GM12875 (cell line): ENCODE results near the gene PADI2.

Source experiments
- H3K4me3 ChIP-seq: one replicate; pipeline ENCODE4 v1.5.1; 2011; ENCODE audit warnings: low read depth, low read length, control low read depth
- TF ChIP-seq, protein P1 (sequence below): IDR thresholded peaks from 2 replicates; pipeline ENCODE4 v1.5.1; 2011; ENCODE audit warnings: low read depth, mild to moderate bottlenecking, control low read depth, inconsistent platforms, low read length, moderate library complexity, borderline replicate concordance; ENCODE audit not compliant: insufficient read depth

The PADI2 gene

DNA sequence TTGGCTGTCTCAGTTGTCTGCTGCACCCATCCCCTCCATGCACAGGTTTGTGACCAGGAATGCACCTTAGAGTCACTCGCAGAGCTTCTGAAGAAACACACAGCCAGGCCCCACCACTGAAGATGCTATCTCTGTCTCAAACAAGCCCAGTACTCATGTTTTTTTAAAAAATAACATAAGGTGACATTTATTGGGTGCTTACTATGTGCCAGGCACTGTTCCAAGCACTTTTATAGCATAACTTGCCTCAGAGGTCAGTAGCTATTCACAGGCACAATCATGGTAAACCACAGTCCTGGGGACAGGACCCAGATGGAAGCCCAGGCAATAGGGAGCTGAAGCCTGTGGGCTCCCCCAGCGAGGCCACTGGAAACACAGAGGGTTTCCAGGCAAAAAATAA, 98.7 kb downstream of the PADI2 start:
- H3K4me3 ChIP-seq = no peak overlapping the region
- TF ChIP-seq, protein P1, sequence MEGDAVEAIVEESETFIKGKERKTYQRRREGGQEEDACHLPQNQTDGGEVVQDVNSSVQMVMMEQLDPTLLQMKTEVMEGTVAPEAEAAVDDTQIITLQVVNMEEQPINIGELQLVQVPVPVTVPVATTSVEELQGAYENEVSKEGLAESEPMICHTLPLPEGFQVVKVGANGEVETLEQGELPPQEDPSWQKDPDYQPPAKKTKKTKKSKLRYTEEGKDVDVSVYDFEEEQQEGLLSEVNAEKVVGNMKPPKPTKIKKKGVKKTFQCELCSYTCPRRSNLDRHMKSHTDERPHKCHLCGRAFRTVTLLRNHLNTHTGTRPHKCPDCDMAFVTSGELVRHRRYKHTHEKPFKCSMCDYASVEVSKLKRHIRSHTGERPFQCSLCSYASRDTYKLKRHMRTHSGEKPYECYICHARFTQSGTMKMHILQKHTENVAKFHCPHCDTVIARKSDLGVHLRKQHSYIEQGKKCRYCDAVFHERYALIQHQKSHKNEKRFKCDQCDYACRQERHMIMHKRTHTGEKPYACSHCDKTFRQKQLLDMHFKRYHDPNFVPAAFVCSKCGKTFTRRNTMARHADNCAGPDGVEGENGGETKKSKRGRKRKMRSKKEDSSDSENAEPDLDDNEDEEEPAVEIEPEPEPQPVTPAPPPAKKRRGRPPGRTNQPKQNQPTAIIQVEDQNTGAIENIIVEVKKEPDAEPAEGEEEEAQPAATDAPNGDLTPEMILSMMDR = no peak

DNA sequence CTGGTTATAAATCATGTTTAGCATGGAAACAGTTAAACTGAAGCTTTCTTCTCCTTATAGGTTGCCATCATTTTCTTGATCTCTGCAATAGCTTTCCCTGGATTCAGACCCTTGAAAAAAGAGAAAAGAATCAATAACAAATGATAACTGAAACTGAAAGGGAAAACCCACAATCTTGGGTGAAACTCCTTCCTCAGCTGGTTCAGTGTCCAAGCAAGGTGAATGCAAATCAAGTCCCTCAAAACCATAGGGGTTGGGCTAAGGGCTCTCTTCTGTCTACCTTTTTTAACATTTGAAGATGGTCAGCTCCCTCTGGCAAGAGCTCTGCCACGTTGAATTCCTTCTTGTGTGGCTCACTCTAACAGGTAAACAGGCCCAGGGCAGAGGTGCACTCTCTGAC, 100.4 kb downstream of the PADI2 start:
- no peak overlapping the region for H3K4me3 ChIP-seq
- TF ChIP-seq, protein P1 = no peak

DNA sequence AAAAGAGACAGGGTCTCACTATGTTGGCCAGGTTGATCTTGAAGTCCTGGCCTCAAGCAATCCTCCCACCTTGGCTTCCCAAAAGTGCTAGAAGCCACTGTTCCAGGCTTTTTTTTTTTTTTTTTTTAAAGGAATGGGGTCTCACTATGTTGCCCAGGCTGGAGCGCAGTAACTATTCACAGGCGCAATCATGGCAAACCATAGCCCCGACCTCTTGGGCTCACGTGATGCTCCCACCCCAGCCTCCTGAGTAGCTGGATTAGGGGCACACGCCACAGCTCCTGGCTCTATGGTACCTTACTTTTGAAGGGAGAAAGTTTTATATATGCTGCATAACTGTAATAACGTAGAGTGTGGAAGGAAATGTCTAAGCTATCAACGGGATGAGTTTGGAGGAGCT, 101.8 kb downstream of the PADI2 start:
- TF ChIP-seq, protein P1 = no peak
- no peak overlapping the region for H3K4me3 ChIP-seq
